EL (cell line): ENCODE results near the gene MS4A2.
"Not testable (repeated sequence)": the region's sequence is repeated elsewhere in the genome, so short reads cannot be mapped to it uniquely, and the experiment has no call there.

Experiments used
- DNase-seq: peaks from one replicate; pipeline ENCODE4 v3.0.0-alpha.2; 2016

MS4A2 gene

DNA sequence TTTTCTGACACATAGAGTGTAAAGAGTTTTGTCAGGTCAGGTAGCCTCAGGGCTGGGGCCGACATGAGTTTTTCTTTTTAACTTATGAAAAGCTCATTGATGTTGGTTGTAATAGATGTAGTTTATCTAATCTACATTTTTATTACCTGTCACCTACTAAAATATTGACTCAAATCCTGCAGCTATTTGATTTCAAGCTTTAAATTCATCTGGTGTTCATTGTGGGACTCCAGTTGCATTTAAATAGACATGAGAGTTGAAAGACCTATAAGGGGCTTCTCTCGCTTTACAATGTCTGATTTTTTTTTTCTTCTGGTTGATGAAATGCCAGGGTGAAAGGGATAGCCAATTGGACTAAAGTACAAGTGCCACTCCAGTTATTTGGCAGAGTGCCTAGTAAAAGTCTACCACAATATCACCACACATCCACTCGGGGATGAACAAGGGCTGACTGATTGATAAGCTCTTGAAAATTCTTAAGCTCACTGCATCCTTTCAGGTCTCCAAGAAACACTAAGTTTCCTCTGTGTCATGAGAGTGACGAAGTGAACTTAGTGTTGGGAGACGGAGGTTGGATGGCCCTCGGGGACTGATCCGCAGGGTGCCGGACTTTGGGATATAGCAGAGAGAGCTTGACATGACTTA is 16.1 kb downstream of the MS4A2 start:
- not testable (repeated sequence) for DNase-seq

DNA sequence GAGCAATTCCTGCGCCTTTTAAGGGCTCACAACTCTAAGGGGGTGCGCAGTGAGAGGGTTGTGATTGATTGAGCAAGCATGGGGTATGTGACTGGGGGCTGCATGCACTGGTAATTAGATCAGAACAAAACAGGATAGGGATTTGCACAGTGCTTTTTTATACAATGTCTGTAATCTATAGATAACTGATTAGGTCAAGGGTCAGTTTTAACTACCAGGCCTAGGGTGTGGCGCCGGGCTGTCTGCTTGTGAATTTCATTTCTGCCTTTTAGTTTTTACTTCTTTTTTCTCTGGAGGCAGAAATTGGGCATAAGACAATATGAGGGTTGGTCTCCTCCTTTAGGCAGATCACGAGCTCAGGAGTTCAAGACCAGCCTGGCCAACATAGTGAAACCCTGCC is 20.2 kb downstream of the MS4A2 start:
- not testable (repeated sequence) for DNase-seq

DNA sequence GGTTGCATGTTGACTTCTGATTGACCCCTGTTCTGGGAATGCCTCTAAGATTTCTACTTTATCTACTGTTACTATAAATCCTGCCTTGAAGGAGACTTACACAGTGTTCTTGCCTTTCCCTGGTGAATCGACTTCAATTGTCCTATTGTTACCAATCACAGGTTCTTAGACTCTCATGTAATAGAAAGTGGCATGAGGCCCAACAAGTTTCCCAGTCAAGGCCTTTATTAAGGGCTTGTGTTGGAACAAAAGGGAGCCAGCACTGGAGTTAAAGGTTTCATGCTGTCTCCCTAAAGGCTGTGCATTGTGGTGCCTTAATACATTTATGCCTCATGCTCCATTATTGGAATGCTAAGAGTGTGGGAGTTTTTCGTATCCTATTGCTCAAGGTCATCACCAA is 23.3 kb downstream of the MS4A2 start:
- DNase-seq, result no peak

DNA sequence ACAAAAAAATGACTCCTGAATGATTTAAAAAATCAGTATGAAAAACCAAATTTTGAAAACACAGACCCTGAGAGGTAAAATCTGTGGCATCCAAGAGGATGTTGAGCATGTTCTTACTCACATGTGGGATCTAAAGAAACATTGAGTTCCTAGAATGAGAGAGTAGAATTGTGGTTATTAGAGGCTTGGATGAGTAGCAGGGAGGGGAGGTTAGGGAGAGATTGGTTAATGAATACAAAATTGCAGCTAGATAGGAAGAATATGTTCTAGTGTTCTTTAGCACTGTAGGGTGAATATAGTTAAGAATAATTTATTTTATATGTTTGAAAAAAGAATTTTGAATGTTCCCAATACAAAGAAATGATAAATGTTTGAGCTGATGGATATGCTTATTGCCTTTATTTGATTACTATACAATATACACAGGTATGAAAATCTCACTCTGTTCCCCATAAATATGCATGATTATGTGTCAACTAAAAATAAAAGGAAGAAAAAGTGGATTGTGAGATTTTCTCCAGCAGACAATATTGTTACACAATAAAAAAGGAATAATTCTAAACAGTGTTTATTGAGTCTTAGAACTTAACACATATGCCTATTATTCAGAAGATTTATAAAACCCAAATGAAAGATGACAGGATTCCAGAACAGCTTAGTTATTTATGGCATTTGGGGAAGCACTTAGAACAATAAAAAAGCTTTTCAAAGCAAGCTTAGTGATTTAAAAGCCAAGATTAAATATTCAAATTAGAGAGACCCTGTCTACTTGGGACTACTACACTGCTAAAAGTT is 28.7 kb downstream of the MS4A2 start:
- no peak for DNase-seq

DNA sequence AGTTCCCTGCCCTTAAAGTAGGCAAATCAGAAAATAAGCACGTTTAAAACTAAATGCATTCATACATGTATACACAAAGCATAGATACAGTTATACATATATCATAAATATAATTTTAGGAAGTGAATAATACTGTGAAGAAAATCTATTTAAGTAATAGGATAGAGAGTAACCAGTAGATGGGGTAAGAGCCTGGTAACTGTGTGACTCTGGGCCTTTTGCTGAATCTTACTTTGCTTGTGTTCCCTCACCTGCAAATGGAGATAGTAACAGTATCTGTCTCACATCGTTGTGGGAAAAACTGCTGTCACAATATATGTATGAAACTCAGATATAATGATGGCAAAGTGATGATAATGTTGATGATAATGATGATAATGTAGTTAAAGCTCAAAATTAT is 29.9 kb downstream of the MS4A2 start:
- DNase-seq, result no peak

DNA sequence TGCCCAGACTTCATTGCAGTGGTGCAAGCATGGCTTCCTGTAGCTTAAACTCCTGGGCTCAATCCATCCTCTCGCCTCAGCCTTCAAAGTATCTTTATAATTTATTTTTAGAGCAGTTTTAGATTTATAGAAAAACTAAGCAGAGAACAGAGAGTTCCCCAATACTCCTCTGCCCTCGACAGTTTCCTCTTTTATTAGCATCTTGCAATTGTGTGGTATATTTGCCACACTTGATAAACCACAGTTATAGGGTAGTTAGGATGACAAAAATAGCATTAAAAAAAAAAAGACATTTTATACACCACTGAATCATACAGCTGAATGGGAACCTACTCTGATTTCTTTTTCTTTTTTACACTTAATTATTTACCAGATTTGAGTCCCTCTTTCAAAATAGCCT is 31.2 kb downstream of the MS4A2 start:
- DNase-seq, result no peak

DNA sequence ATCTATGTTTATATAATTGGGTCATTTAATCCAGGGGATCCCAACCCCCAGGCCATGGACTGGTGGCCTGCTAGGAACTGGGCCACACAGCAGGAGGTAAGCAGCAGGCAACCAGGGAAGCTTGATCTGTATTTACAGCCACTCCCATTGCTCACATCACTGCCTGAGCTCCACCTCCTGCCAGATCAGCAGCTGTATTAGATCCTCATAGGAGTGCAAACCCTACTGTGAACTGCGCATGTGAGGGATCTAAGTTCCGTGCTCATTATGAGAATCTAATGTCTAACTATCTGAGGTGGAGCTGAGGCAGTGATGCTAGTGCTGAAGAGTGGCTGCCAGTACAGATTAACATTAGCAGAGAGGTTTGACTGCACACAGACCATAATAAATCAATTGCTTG is 32.8 kb downstream of the MS4A2 start:
- DNase-seq, result no peak

DNA sequence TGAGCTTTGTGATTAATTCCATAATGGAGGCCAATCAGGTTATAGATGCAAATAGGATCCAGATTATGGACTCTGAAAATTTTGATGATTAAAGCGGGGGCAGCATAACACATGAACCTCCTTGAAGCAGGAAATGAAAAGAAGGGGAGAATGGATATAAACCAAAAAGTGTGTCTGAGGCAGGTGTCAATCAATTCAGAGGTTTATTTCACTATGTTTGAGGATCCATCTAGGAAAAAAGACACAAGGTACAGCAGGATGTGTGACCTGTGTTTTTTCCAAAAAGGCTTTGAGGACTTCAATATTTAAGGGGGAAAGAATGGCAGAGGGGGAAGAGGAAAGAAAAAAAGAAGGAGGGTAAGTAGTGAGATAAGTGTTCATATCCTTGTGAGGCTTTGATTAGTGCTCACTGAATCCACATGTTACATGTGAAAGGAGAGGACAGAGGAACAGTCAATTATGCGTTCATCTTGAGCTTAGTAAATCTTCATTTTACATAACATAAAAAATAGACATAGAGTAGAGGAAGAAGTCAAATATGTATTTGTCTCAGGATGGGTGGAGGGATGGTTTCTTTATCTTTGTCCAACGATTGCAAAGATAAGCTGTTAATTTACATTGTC is 34.1 kb downstream of the MS4A2 start:
- DNase-seq, result no peak

DNA sequence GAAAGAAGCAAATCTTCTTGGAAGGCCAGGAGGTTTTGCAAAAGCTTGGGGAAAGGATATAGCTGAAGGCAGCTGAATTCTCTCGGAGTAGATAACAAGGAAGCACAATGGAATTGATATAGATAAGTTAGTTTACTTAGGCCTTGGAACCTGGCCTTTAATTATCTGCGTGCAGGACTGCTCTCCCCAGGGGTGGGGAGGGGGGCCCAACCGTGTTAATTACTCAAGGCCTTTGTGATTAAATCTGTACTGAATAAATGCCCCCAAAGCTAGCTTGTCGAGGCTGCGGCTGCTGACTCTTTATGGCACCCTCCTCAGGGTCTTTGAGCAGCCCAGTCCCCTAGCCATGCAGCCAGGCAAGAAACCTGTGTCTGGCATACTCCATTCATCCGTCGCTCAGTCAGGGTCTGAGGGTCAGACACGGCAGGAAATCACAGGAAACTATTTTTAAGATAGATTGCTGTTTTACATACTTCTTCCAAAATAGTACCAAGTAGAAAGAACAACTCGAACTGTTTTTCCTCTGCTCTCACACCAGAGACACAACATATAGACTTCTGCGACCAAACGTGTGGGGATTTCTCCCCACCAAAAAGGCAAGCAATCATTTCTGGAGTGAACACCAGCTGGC is 36.5 kb downstream of the MS4A2 start:
- DNase-seq, result no peak

DNA sequence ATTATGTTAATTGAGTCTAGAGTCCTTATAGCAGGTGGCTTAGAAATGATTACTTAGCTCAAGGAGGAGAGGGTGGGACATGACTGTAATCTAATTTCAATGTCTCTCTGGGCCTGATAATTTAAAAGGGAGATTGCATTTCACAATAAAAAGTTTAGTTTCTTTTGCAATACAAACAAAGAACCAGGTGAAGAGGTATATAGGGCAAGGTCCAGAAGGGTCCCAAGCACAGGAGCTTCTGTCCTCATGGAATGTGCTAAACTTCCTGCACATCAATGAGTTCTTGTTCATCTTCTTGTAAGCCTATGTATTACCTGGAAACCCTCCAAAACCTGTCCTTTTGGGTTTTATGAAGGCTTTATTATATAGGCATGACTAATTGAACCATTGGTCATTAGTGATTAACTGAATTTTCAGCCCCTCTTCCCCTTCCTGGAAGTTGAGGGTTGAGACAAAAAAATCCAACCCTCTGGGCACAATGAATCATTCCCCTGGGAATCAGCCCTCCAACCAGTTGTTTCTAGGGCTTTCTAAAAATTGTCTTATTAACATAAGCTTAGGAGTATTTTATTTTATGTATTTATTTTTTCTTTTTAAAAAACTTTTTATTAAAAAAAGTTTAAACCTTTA is 37.6 kb downstream of the MS4A2 start:
- DNase-seq, result peak; percentile 18

DNA sequence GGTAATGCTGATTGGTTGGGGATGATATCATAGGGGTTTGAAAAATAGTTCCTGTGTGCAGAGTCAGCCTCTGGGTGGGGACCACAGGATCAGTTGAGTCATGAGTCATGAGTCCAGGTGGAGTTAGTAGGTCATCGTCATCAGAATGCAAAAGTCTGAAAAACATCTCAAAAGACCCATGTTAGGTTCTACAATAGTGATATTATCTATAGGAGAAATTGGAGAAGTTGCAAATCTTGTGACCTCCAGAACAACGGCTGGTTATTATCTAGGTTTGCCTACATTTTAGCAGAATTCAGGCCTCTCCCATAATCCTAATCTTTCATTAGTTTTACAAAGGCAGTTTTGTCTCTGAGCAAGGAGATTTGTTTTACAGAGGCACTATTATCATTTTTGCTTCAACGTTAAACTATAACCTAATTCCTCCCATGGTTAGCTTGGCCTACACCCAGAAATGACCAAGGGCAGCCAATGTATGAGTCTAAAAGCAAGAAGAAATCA is 38.9 kb downstream of the MS4A2 start:
- no peak for DNase-seq

DNA sequence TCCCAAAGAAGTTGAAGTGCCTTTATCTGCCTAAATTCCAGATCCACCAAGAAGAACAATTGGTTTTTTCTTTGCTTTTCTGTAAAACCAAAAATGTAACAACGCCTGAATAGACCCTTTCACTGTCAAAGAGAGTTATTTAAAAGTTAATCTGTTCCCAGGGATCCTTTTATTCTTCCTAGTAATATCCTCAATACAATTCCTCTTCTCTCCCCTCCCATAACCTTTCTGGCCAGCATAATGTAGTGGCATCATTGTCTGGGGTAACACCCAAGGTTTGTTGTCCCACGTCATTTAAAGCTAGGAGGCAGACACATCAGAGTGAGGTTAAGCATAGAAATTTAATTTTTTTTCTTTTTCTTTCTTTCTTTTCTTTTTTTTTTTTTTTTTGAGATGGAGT is 39.9 kb downstream of the MS4A2 start:
- DNase-seq, result no peak

DNA sequence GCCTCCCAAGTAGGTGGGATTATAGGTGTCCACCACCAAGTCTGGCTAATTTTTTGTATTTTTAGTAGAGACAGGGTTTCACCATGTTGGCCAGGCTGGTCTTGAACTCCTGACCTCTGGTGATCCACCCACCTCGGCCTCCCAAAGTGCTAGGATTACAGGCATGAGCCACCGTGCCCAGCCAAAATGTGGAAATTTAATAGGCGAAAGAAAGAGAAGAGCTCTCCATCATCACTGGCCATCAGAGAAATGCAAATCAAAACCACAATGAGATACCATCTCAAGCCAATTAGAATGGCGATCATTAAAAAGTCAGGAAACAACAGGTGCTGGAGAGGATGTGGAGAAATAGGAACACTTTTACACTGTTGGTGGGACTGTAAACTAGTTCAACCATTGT is 40.4 kb downstream of the MS4A2 start:
- not testable (repeated sequence) for DNase-seq

DNA sequence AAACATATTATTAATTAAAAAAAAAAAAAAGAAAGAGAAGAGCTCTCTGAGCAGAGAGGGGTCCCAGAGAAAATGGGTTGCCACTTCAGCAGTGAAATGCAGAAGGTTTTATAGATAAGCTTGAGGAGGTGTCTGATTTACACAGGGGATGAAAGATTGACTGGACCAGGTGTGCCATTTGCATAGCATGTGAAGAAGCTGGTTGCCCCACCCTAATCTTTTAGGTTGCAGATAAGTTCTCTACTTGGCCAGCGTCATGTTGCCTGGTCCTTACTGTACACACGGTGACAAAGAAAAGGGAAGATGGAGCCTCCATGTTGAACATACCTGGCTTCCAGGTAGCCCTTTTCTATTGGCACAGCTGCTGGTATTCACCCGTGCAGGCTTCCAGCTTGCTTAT is 41.4 kb downstream of the MS4A2 start:
- no peak for DNase-seq

DNA sequence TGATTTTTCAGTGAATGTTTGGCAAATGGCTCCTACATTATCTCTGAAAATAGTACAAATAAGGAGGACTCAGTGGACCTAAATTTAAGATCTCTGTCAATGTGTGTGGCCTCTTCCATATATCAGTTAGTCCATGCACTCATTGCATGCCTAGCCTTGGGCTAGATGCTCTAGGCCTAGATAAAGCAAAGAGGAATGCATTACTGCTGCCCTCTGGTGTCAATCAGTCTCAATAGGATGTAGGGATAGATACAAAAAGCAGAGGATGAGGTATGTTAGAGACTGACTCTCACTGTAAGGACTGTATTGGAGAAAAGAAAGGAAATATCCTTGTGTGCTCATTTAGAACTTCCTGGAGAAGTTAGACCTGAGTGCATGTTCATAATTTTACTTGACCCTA is 42.0 kb downstream of the MS4A2 start:
- peak; percentile 41 for DNase-seq

DNA sequence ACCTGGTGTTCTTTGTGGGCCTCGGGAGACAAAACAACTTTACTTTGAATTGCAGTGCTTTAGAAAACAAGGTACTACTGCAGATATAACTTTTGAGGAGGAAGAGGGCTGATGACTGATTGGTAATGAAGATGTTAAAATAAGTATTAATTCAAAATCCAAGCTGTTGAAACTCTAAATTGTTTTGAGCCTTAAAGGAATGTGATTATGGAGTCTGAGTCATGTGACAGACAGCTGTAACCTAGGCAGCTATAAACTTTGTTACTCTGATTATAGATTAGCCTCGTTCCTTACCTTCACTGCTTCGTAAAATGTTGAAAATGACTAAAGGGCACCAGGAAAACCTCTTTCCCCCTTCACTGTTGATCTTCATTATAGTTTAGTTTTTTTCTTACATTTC is 43.4 kb downstream of the MS4A2 start:
- DNase-seq, result no peak

DNA sequence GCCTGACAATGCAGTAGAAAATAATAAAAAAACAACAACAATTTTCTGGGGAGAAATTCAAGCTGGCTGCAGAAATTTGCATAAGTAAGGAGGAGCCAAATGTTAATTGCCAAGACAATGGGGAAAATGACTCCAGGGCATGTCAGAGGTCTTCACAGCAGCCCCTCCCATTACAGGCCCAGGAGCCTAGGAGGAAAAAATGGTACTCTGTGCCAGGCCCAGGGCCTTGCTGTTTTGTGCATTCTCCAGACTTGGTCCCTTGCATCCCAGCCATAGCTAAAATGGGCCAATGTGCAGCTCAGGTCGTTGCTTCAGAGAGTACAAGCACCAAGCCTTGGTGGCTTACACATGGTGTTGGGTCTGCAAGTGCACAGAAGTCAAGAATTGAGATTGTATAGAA is 45.5 kb downstream of the MS4A2 start:
- DNase-seq, result no peak

DNA sequence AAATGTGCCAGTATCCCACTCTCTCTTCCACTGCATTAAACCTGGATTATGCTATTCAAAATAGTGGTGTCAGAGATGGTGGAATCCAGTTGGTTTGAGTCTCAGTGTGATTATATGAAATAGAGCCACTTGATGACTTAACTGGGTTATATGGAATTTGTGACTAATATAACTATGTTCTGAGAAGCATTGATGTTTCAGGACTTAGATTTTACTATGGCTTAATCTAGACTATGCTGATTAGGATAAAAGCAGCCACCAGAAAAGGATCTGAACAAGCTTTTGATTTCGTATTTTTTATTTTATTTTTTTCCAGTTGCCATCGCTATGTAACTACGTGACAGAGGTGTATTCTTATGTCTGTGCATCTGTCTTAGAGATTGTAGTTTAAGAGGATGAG is 55.3 kb downstream of the MS4A2 start:
- DNase-seq, result no peak

DNA sequence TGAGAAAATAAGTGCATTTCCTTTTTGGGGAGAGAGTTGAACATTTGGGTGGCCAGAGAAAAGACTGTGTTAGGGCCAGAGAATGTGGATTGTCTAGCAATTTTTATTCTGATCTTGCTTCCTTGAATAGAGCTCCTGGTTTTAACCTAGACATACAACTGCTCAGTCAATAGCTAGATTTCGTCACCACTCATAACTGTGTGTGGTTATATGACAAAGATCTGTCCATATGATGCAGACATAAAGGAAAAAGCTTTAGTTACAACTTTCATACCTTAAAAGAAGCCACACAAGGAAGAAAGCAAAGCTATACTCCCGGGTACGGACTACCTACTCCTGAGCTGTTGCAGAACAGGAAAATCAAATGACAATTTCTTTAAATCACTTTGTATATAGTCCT is 57.2 kb downstream of the MS4A2 start:
- DNase-seq, result no peak
